ENCODE results near the gene SLC7A4.
"Not testable (repeated sequence)": the region's sequence is repeated elsewhere in the genome, so short reads cannot be mapped to it uniquely, and the experiment has no call there.

The SLC7A4 gene

DNA sequence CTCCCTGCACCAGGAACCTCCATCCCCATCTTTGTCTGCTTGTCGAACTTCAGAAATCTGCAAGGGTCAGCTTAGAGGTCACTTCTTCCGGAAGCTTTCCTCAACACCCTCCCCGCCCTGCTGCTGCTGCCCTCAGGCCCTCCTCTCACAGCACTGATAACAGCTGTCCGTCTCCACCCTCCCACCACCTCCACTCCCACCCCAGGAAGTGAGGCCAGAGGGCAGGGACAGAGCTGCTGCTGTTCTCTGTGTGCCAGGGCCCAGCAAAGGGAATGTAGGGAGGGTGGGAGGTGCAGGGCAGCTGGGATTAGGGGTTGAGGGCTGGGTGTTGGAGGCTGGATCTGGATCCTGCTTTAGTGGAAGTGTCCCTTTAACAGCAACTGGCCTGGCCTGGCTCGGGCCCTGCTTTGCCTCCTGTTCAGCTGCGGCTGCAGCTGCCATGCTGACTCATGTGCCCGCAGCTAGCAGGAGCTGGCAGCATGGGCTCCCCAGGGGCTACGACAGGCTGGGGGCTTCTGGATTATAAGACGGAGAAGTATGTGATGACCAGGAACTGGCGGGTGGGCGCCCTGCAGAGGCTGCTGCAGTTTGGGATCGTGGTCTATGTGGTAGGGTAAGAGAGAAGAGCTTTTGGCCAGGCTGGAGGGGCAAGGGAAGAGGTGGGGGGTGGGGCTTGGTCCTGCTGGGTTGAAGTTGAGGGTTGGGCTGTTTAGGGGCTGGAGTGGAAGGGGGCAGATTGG is 17.5 kb downstream of the SLC7A4 start, which contains the start of gene P2RX6:
Gene P2RX6, plus strand, starts transcription at position 440 of the 740 bp plus-strand sequence. Its CDS starts 10 bp downstream, at position 450.
- DNase-seq: no peak

DNA sequence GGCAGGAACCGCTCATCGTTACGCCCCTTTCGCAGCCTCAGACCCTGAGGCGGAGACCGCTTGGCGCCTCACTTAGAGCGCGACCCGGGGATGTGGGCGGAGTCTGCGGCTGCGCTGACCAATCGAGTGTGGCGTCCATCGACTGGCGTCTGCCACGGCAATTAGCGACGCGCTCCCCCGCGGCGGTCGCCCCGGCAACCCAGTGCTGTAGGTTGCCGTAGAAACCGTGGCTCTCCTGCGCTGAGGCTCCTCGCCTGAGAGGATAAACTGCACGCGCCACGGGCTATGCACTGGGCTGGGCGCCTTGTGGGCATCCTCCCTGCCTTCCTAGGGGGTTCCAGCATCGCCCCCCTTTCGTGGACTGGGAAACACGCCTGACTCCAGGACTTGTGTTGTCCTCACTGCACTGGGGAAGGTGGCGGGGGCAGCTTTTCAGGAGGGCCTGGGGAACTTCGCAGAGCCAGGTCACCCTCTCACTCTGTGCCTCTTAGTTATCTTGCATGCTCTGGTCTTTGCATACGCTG is 18.1 kb downstream of the SLC7A4 start:
- DNase-seq: peak; percentile 91

DNA sequence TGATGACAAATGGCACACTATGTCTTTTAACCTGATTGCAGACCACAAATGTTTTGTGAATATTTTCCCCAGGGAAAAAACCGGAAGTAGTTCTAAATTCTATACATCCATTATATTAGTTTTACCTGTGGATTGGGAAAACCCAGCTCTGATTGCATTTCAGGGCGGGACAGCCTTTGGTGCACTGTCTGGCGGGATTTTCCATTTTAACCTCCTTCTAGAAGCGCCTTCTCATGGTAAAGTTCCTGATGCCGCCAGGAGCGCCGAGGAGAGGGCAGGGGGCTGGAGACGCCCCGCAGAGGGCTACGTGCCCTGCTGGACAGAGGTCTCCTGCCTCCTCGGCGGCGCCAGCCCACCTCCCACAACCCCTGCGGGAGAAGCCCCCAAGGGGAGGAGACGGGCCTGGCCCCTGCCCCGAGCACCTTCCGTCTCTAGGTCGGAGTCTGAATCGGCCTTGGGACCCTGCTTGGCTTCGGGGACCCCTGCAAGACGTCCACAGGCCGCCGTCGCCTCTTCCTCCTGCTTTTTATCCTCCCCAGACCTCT is 18.6 kb downstream of the SLC7A4 start:
- no peak for DNase-seq

DNA sequence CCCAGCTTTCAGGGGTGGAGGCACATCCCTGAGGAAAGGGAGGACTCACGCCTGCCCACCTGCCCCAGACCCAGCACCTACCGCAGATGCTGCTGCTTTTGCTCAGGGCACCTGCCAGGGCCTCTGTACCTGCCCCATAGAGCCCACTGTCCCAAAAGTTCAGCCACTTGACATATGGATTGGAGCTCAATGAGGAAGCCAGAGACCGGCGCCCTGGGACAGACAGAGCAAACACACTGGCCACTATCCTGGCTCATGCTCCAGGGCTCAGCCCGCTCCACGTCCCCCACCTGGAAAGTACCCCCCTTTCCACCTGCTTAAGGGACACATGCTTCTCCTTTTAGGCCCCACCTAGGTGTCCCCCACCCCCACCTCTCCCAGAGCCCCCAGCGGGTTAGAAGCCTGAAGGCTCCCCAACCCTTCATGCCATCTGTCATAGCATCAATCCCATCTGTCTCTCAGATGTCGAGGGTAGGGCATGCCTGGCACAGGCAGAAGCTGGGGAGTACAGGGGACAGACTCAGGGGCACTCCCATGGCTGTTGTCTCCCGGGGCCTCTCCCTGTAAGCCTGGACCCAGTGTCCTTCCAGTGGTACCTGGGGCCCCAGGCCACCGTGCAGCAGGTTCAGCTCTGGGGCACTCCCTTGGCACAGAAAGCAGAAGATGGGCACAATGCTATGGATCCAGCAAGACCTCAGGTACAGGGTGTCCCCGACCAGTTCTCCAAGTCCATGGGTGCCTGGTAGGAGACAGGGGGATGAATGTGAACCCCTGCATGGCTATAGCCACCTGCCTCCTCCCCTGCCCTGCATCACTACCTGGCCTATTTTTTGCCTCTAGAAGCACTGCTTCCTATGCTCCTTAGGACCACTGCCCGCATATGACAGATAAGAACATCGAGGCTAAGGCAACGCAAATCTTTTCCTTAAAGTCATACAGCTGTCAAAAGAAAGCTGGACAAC is 19.6 kb downstream of the SLC7A4 start:
- no peak for DNase-seq

DNA sequence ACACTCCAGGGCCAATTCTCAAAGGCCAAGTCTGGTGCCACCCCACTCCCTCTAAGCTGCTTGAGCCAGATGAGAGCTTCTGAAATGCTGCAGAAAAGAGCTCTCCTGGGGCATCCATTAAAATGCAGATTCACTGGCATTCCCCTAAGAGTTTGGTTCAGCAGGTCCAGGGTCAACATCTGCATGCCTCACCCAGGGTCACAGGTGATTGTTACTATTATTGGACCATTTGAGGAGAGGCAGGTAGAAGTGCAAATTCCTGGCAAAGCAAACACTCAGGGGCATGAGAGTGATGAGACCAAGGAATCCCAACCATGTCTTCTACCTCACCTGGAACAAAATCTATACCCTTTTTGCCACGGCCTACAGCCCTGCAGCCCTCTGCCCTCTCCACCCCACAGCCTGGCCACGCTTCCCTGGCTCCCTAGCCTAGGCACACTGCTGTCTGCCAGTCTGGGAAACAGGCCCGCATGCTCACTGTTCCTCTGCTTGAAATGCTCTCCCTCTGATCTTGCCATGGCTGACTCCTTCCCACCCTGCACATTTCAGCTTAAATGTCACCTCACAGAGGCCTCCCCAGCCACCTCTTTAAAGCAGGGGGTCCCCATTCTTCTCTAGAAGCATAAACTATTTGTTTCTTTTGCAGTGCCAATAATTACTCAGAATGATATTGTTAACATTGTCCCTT is 21.8 kb downstream of the SLC7A4 start:
- no peak for DNase-seq

DNA sequence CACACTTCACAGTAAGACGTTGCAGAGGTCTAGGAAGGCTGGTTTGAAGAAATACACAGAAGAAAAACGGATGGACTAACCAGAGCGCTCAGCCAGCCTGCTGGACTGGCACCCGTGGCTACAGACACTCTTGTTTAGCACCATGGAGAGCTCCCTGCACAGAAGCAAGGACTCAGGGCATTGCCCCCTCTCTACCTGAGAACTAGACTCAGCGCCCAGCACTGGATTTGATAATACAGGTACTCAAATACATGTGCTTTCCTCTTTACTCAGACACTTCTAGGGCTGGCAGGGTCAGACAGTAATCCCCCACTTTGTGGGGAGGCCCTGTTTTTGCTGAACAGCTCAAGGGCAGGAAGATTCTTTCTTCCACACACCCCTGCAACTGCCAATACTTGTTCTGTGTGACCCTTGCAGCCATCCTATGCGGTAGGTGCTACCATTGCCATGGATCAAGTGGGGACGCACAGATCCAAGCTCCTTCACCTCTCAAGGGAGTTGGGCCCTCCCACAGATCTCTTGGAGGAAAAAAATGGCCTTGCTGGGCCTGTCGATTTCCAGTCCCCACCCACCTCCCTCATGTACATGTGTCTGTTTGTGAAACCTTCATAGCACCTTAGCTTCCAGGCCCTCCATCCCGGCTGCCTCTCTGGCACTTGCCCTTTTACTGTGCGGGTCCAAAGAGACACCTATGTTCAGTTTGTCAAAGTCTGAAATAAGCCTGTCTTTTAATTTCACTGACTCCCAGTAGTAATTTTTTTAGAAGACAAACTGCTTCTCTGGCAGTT is 22.5 kb downstream of the SLC7A4 start:
- DNase-seq: peak; percentile 24

DNA sequence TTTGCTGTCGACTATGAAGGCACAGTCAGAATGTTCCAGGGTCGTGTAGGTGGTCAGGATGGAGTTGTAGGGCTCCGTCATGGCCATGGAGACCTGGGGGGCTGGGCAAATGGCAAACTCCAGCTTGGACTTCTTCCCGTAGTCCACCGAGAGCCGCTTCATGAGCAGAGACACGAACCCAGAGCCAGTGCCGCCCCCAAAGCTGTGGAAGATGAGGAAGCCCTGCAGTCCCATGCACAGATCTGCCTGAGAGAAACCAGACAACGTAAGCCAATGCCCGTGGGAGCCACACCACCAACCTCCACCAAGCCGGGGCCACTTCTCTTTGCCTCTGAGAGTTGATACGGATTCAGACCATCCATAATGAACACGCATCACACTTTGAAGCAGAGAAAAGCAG is 23.2 kb downstream of the SLC7A4 start:
- DNase-seq: not testable (repeated sequence)

DNA sequence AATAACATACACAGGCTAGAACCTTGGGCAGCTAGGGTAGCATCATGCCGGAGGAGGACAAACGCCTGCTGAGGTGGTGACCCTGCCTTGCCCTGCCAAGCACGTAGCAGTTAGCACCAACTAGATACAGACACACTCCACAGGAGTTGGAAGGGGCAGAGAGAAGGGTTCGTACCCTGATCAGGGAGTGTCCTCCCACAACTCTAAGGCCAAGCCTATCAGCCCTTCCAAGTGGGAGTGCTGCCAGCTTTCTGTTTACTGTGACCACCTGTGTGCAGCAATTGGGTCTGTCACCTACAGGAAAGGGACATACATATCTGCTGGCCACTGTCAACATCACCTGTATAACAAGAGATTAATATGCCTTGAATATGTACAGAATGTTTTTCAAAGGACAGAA is 28.6 kb downstream of the SLC7A4 start:
- no peak for DNase-seq

DNA sequence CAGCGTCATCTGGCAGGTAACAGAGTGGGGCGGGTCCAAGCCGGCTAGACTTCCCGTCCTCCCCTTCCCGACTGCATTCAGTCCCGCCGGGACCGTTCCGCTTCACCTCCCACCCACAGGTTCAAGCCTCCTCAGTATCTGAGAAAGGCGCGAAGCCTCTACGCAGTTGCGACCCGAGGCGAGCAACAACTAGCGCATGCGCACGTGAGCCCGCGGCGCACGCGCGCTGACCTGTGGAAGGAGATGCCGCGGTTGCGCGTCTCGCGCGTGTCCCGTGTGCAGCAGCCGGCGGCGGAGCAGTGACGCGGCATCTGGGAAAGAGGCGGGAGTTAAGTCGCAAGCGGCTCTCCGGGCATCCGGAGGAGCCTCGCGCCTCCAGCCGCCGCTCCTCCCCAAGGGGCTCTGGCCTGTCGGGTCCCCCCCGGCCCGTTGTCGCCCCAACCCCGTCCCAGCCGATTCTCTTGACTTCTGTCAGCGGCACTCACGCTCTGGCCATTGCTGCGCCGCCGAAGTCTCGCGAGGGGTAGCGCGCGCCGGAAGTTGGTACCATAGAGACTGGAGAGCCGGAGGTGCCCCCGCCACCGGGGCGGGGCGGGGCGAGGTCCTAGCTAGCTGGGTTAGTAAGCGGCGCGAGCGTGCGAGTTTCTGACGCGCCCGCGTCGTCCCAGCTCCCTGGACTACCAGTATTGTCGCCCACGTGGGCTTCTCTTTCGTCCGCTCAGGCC is 30.6 kb downstream of the SLC7A4 start, which contains the start of gene THAP7:
Gene THAP7, minus strand, starts transcription at position 518 of the 725 bp plus-strand sequence. Its CDS starts 207 bp downstream, at position 311.
- DNase-seq: peak; percentile 97

DNA sequence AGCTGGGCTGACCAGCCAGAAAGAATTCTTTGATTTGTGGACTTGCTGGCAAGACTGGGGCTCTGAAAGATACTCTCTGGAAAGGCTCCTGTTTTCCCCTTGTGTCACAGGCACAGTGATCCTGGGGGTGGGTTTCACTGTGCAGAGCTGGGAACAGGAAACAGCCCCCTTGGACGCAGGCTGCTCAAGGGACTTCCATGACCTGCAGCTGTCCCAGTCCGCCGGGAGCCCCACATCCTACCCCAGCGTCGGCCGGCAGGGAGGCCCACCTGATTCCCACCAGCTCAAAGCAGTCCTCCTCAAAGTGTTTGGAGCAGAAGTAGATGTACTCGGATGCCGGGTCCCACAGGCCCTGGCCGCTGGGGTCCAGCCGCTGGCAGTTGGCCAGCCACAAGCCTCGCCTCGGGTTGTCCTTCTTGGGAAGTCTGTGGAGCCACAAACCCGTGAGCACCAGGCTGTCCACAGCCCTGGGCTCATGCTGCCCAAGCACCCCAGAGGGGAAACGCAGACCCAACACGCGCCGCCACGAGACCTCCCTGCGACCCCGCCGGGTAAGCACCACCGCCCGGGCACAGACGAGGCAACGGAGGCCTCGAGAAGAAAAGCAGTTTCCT is 31.3 kb downstream of the SLC7A4 start:
- no peak for DNase-seq

DNA sequence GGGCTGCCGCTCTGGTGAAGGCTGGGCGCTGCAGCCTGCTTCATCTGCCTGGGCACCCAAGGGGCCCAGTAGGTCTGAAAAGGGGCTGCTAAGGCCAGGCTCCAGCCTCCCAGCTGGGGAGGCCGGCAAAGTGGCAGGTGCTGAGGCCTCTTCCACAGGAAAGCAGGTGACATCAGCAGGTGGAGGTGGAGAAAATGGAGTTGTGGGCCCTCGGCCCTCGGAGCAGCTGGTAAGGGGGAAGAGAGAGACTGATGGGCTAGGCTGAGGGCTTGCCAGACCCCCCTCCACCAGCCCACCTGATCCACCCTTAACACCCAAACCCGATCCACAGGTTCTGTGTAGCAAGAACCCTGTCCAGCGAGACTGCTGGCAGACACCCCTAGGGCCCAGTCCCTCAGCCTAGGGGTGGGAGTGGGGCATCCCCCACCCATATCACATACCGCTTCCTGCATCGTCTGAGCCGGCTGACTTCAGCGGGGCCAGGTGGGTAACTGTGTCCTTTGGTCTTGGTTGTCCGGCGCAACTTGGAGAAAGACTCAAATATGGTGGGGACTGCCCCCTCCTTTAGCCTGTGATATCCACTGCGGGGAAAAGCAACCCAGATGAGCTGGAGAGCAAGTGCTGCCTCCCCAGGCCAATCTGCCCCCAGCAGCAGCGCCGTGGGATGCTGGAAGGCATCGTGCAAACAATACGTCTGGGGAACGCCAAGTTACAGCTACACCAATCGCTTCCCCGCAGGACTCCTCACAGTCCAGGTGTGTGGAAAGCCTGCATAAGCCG is 32.0 kb downstream of the SLC7A4 start:
- no peak for DNase-seq

DNA sequence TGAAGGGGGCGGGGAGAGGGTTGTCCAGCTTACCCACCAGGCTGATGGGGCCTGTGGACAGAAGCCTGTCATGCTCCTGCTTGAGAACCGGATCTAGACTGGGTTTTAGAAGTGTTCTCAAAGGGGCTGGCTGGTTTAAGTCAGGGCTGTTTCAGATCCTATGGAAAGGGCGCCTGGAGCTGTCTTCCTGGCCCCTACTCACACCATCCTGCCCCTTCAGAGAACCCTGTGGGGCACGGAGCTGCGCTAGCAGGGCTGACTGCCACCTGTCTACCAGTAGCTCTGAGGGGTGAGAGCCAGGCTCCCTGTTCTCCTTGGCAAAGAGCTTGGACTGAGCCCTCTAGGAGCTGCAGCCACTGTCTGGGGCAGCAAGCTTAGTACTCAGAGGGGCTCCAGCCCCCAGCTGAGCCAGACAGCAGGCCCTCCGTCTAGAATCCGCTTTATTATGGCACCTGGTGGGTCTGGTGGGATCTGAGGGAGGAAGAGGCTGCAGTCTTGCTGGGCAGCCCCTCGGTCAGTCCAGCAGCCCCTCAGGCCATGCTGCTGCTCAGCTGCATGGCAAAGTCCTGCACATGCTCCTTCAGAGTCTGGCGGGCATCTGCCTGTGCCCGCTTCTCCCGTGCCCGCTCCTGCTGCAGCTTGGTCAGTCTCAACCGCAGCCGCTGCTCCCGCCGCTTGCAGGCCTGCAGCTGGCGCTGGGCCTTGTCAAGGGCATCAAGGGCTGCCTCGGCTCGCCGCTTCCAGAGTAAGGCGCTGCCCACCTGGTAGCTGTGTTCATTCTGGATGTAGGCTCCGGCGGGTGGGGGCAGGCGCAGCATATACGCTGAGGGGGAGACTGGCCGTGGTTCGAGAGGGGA is 32.8 kb downstream of the SLC7A4 start:
- DNase-seq: no peak

DNA sequence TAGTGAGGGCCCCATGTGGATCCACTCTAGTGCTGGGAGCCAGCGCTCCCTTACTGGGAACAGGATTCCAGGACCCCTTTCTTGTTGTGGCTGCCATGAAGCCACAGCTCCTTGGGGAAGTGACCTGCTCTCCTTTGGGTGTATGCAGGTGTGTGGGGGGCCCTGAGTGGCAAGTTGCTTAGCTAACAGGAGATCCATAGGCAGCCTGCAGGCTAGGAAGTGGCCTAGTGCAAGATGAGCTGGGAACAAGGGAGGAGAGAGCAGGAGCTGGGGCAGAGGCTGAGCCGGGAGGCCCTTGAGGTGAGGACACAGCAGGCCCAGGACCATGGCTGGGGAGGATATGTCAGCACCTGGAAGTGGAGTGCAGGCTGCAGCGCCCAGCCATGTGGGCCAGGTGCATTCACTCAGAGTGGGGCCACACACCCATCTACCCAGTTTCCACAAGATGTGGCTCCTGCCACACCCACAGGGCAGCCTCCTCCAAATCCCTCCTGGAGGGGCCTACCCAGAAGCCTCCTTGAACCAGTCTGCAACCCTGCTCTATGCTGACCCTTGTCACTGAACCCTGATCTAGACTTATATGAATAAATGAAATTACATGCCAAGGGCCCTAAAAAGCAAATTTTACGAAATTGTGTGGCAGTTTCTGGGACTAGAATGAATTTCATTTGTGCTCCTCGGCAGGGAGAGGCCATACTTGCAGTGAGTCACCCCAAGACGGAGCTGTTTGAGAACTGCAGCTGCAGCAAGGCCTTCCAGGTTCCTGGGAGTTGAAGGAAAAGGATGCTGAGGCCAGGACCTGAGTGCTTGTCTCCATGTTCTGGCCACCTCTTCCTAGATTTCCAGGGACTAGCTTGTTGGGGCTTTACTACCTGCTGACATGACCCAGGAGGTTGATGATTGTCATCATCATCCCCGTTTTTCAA is 33.7 kb downstream of the SLC7A4 start:
- no peak for DNase-seq

DNA sequence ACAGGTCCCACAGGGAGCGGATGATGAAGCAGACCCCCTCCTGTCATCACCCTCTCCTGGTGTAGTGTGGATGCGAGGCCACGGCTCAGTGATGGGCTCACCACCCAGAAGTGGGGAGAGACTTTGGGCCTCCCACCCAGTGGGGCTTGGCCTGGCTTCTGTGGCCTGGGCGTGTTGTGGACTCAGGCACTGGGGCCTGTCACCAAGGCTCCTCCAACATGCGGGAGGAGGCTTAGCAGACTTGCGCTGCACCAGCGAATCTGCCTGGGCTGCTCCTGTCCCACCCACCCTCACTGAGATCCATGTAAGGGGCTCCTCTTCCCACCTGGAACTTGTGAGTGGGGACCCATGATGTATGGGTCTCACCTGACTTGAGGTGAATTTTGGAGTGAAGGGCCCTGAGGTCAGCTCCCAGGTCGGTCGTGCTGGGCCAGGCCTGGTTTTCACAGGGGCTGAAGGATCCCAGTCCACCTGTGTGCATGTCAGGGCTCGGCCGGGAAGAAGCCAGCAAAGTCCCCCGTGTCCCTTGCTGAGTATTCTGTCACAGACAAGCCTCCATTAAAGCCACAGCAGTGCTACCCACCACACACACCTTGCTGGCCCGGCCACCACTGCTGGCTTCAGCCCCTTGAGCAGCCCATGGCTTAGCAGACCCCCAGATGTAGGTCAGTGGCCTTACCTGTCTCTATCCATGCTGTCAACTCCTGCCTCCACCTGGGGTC is 34.7 kb downstream of the SLC7A4 start:
- DNase-seq: no peak

DNA sequence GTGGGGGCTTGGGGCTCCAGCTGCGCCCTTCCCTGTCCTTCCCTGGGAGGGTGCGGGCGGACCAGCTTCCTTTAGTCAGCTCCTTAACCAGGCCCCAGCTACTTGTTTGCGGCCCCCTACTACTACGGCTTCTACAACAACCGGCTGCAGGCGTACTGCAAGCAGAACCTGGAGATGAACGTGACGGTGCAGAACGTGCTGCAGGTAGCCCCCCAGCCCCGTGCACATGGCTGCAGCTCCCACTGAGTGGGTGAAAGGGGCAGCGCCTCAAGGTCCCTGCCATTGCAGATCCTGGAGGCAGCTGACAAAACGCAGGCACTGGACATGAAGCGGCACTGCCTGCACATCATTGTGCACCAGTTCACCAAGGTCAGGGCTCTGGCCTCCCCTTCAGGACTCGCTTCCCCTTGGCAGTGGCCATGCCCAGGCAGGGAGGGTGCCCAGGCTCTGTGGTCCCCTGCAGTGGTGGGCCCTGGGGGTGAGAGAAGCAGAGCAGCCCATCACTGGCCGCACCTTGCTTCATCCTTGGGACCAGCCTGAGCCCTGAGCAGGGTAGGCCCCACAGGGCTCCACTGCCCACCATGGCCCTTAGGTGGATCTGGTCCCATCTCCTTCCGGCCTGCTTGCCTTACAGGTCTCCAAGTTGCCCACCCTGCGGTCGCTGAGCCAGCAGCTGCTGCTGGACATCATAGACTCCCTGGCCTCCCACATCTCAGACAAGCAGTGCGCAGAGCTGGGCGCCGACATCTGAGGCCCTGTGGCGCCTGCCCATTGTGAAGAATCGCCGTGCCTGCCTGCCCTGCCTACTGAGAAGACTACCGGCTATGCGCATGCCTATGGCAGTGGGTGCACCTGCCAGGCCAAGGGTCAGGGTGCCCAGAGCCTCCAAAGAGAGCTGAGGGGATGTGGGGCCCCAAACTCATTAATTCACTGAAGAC is 35.5 kb downstream of the SLC7A4 start:
- no peak for DNase-seq

DNA sequence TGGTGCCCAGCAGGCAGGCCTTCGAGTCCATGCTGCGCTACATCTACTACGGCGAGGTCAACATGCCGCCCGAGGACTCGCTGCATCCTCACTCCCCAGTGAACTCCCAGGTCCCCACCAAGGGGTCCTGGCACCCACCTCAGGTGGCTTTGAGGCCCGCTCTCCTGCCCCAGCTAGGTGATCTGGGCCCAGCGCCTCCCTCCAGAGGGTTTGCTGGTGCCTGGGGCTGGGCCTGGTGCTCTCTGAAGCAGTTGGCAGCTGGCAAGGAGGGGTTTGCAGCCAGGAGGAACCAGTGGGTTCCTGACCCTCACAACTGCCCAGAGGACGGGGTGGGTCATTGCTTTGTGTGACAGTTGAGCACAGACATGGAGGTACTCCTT is 36.3 kb downstream of the SLC7A4 start:
- DNase-seq: no peak
